ENCODE data around the gene CERK.

The CERK gene

GRCh38 chr22:46697811-46698515, 40.1 kb downstream of the CERK start:
- H3K9me3 ChIP-seq (ENCODE audit: control insufficient read depth, insufficient read depth, low read length): no peaks in the 10 kb centered on the region
- peaks cover 2% of the 10 kb centered on the region; the same call in 1 of the 2 replicates for H3K36me3 ChIP-seq (ENCODE audit: insufficient read depth, low read length)
- no peaks in the 10 kb centered on the region for H3K4me1 ChIP-seq (ENCODE audit: insufficient read depth, low read length)

GRCh38 chr22:46696614-46697013, 41.4 kb downstream of the CERK start:
- Histone ChIP-seq H3K9me3 (ENCODE audit: control insufficient read depth, insufficient read depth, low read length) (no peaks in the 10 kb centered on the region), H3K36me3 (ENCODE audit: insufficient read depth, low read length) (peaks cover 2% of the 10 kb centered on the region; the same call in 1 of the 2 replicates)

More at GRCh38 chr22:46697811-46698515, 40.1 kb downstream of the CERK start:
- H3K9ac ChIP-seq (ENCODE audit: low read depth, low read length): no peak overlapping the region

GRCh38 chr22:46696229-46696518, 41.9 kb downstream of the CERK start:
- Histone ChIP-seq H3K36me3 (ENCODE audit: insufficient read depth, low read length) (peaks cover 5% of the 10 kb centered on the region; the same call in 1 of the 2 replicates), H3K9ac (ENCODE audit: low read depth, low read length) (no peak overlapping the region), H3K4me1 (ENCODE audit: insufficient read depth, low read length) (no peaks in the 10 kb centered on the region), H3K9me3 (ENCODE audit: control insufficient read depth, insufficient read depth, low read length) (no peaks in the 10 kb centered on the region)

More at GRCh38 chr22:46696614-46697013, 41.4 kb downstream of the CERK start:
- no peaks in the 10 kb centered on the region for H3K4me1 ChIP-seq (ENCODE audit: insufficient read depth, low read length)
- no peak overlapping the region for H3K9ac ChIP-seq (ENCODE audit: low read depth, low read length)

GRCh38 chr22:46695346-46696228, 42.5 kb downstream of the CERK start:
- H3K36me3 ChIP-seq (ENCODE audit: insufficient read depth, low read length): peaks cover 5% of the 10 kb centered on the region; the same call in 1 of the 2 replicates
- no peak overlapping the region for H3K9ac ChIP-seq (ENCODE audit: low read depth, low read length)
- no peaks in the 10 kb centered on the region for H3K9me3 ChIP-seq (ENCODE audit: control insufficient read depth, insufficient read depth, low read length)
- H3K4me1 ChIP-seq (ENCODE audit: insufficient read depth, low read length): no peaks in the 10 kb centered on the region

GRCh38 chr22:46694416-46695170, 43.5 kb downstream of the CERK start:
- H3K9me3 ChIP-seq (ENCODE audit: control insufficient read depth, insufficient read depth, low read length): no peaks in the 10 kb centered on the region
- H3K9ac ChIP-seq (ENCODE audit: low read depth, low read length): no peak overlapping the region
- H3K36me3 ChIP-seq (ENCODE audit: insufficient read depth, low read length): peaks cover 5% of the 10 kb centered on the region; the same call in 1 of the 2 replicates
- no peaks in the 10 kb centered on the region for H3K4me1 ChIP-seq (ENCODE audit: insufficient read depth, low read length)

- no peaks in the 10 kb centered on the region for H3K9me3 ChIP-seq (ENCODE audit: control insufficient read depth, insufficient read depth, low read length)
- no peak overlapping the region for H3K9ac ChIP-seq (ENCODE audit: low read depth, low read length)
- peaks cover 5% of the 10 kb centered on the region; the same call in 1 of the 2 replicates for H3K36me3 ChIP-seq (ENCODE audit: insufficient read depth, low read length)
- H3K4me1 ChIP-seq (ENCODE audit: insufficient read depth, low read length): no peaks in the 10 kb centered on the region
Observed at GRCh38 chr22:46693634-46694415, 44.2 kb downstream of the CERK start.

- Histone ChIP-seq H3K9me3 (ENCODE audit: control insufficient read depth, insufficient read depth, low read length) (no peaks in the 10 kb centered on the region), H3K9ac (ENCODE audit: low read depth, low read length) (no peak overlapping the region), H3K4me1 (ENCODE audit: insufficient read depth, low read length) (no peaks in the 10 kb centered on the region), H3K36me3 (ENCODE audit: insufficient read depth, low read length) (peaks cover 5% of the 10 kb centered on the region; the same call in 1 of the 2 replicates)
Observed at GRCh38 chr22:46691571-46691970, 46.5 kb downstream of the CERK start.

- no peaks in the 10 kb centered on the region for H3K9me3 ChIP-seq (ENCODE audit: control insufficient read depth, insufficient read depth, low read length)
- peaks cover 5% of the 10 kb centered on the region; the same call in 1 of the 2 replicates for H3K36me3 ChIP-seq (ENCODE audit: insufficient read depth, low read length)
- no peaks in the 10 kb centered on the region for H3K4me1 ChIP-seq (ENCODE audit: insufficient read depth, low read length)
- no peak overlapping the region for H3K9ac ChIP-seq (ENCODE audit: low read depth, low read length)
Observed at GRCh38 chr22:46690146-46690545, 47.9 kb downstream of the CERK start.

GRCh38 chr22:46688949-46689348, 49.1 kb downstream of the CERK start:
- no peaks in the 10 kb centered on the region for H3K4me1 ChIP-seq (ENCODE audit: insufficient read depth, low read length)
- H3K9ac ChIP-seq (ENCODE audit: low read depth, low read length): no peak overlapping the region
- H3K36me3 ChIP-seq (ENCODE audit: insufficient read depth, low read length): peaks cover 5% of the 10 kb centered on the region; the same call in 1 of the 2 replicates
- no peaks in the 10 kb centered on the region for H3K9me3 ChIP-seq (ENCODE audit: control insufficient read depth, insufficient read depth, low read length)

GRCh38 chr22:46687460-46687859, 50.6 kb downstream of the CERK start:
- Histone ChIP-seq H3K4me1 (ENCODE audit: insufficient read depth, low read length) (no peaks in the 10 kb centered on the region), H3K9ac (ENCODE audit: low read depth, low read length) (no peak overlapping the region), H3K9me3 (ENCODE audit: control insufficient read depth, insufficient read depth, low read length) (no peaks in the 10 kb centered on the region), H3K36me3 (ENCODE audit: insufficient read depth, low read length) (0 out of 2 replicates have a peak, but pooled peaks cover 3% of the 10 kb centered on the region)

GRCh38 chr22:46687048-46687444, 51.0 kb downstream of the CERK start:
- Histone ChIP-seq H3K9me3 (ENCODE audit: control insufficient read depth, insufficient read depth, low read length) (no peaks in the 10 kb centered on the region), H3K9ac (ENCODE audit: low read depth, low read length) (no peak overlapping the region), H3K4me1 (ENCODE audit: insufficient read depth, low read length) (no peaks in the 10 kb centered on the region), H3K36me3 (ENCODE audit: insufficient read depth, low read length) (0 out of 2 replicates have a peak, but pooled peaks cover 3% of the 10 kb centered on the region)

- no peak overlapping the region for H3K9ac ChIP-seq (ENCODE audit: low read depth, low read length)
- no peaks in the 10 kb centered on the region for H3K4me1 ChIP-seq (ENCODE audit: insufficient read depth, low read length)
- H3K9me3 ChIP-seq (ENCODE audit: control insufficient read depth, insufficient read depth, low read length): no peaks in the 10 kb centered on the region
- 0 out of 2 replicates have a peak, but pooled peaks cover 2% of the 10 kb centered on the region for H3K36me3 ChIP-seq (ENCODE audit: insufficient read depth, low read length)
Observed at GRCh38 chr22:46686221-46687047, 51.6 kb downstream of the CERK start.

- Histone ChIP-seq H3K4me1 (ENCODE audit: insufficient read depth, low read length) (no peaks in the 10 kb centered on the region), H3K9me3 (ENCODE audit: control insufficient read depth, insufficient read depth, low read length) (no peaks in the 10 kb centered on the region), H3K36me3 (ENCODE audit: insufficient read depth, low read length) (no peaks in the 10 kb centered on the region), H3K9ac (ENCODE audit: low read depth, low read length) (no peak overlapping the region)
Observed at GRCh38 chr22:46684706-46685105, 53.3 kb downstream of the CERK start.

Measured in ES-I3 (cell line).